HG03066 (cell line): Measurements from ENCODE around the gene AGBL4.

Experiments
- ATAC-seq: cut with Tn5 transposase; IDR thresholded peaks from one replicate; pipeline ENCODE4 v1.9.1; 2021; ENCODE audit warnings: low read depth; ENCODE audit not compliant: unreplicated experiment

Gene AGBL4

GRCh38 chr1:48858200-48858920 is 1165.4 kb downstream of the AGBL4 start:
- ATAC-seq: no peak

GRCh38 chr1:48853006-48853405 is 1170.7 kb downstream of the AGBL4 start:
- no peak for ATAC-seq

- no peak for ATAC-seq
Measured at GRCh38 chr1:48851638-48852037, 1172.1 kb downstream of the AGBL4 start.

- no peak for ATAC-seq
Measured at GRCh38 chr1:48848035-48848434, 1175.7 kb downstream of the AGBL4 start.

- no peak for ATAC-seq
Measured at GRCh38 chr1:48846441-48846840, 1177.3 kb downstream of the AGBL4 start.

GRCh38 chr1:48844187-48844586 is 1179.6 kb downstream of the AGBL4 start:
- ATAC-seq: no peak

GRCh38 chr1:48841966-48842365 is 1181.8 kb downstream of the AGBL4 start:
- ATAC-seq: no peak

GRCh38 chr1:48841461-48841860 is 1182.3 kb downstream of the AGBL4 start:
- no peak for ATAC-seq

- no peak for ATAC-seq
Measured at GRCh38 chr1:48831120-48831978, 1192.4 kb downstream of the AGBL4 start.

- ATAC-seq: no peak
Measured at GRCh38 chr1:48830715-48831114, 1193.0 kb downstream of the AGBL4 start.

- no peak for ATAC-seq
Measured at GRCh38 chr1:48829446-48829845, 1194.3 kb downstream of the AGBL4 start.

- ATAC-seq: no peak
Measured at GRCh38 chr1:48823168-48823567, 1200.6 kb downstream of the AGBL4 start.

- ATAC-seq: no peak
Measured at GRCh38 chr1:48820491-48820890, 1203.3 kb downstream of the AGBL4 start.

- ATAC-seq: no peak
Measured at GRCh38 chr1:48817505-48818114, 1206.1 kb downstream of the AGBL4 start.

GRCh38 chr1:48810740-48811139 is 1213.0 kb downstream of the AGBL4 start:
- no peak for ATAC-seq

- ATAC-seq: no peak
Measured at GRCh38 chr1:48808496-48808895, 1215.3 kb downstream of the AGBL4 start.

GRCh38 chr1:48807554-48808260 is 1216.0 kb downstream of the AGBL4 start:
- ATAC-seq: no peak

GRCh38 chr1:48803474-48803873 is 1220.3 kb downstream of the AGBL4 start:
- ATAC-seq: no peak

- ATAC-seq: no peak
Measured at GRCh38 chr1:48794816-48795215, 1228.9 kb downstream of the AGBL4 start.

GRCh38 chr1:48793863-48794262 is 1229.9 kb downstream of the AGBL4 start:
- ATAC-seq: peak; percentile 65

GRCh38 chr1:48792961-48793360 is 1230.8 kb downstream of the AGBL4 start:
- no peak for ATAC-seq
